Panc1 (cell line): Measurements from ENCODE around the gene ALDH1L2.

Source experiments
- CTCF ChIP-seq: fragments of 450-650 bp; IDR thresholded peaks from 2 replicates; pipeline ENCODE4 v1.5.1; 2017; ENCODE audit warnings: mild to moderate bottlenecking
- POLR2AphosphoS5 ChIP-seq: IDR thresholded peaks from 2 replicates; pipeline ENCODE4 v1.6.1; 2012; ENCODE audit warnings: mild to moderate bottlenecking, low read depth, low read length, moderate library complexity
- REST ChIP-seq, 2 experiments: IDR thresholded peaks; 2 replicates each; pipeline ENCODE4 v1.6.1; 2011 to 2012; ENCODE audit warnings: low read depth in 2 of 2, control low read depth in 1 of 2, low read length in 1 of 2, mild to moderate bottlenecking in 1 of 2, moderate library complexity in 1 of 2; ENCODE audit not compliant: insufficient read depth in 1 of 2

- TF ChIP-seq CTCF (no peak), REST (IDR thresholded peaks at IDR 0.05; ENCODE audit: insufficient read depth in 1 of 2, low read depth in 2 of 2, low read length in 1 of 2) (no peak), POLR2AphosphoS5 (no peak)
Observed at GRCh38 chr12:105036937-105037649, 47.2 kb downstream of the ALDH1L2 start.
